Liver (tissue), 9 donors: Measurements from ENCODE around the gene KCNIP1. TPM values are rescaled to one million over a fixed set of nuclear protein-coding genes. Genes with fewer than 3 reads are reported as not detected.

Experiments used
- DNase-seq: peaks from one replicate; pipeline ENCODE4 v3.0.0-alpha.2; 2017; ENCODE audit warnings: low spot score
- H3K27ac ChIP-seq, 2 donors: one replicate each; pipeline ENCODE4 v1.7.0; 2013; ENCODE audit warnings: inconsistent platforms in 2 of 2, low read length in 2 of 2, control low read depth in 1 of 2, low read depth in 1 of 2, mild to moderate bottlenecking in 1 of 2
- H3K27me3 ChIP-seq, 4 donors: one replicate each; pipeline versions ENCODE4 v1.6.1 to v1.7.0; 2013; ENCODE audit warnings: low read length in 3 of 4, inconsistent platforms in 1 of 4, mild to moderate bottlenecking in 1 of 4, moderate library complexity in 1 of 4; ENCODE audit not compliant: control insufficient read depth in 4 of 4, insufficient read depth in 4 of 4
- H3K36me3 ChIP-seq, 4 donors: one replicate each; pipeline versions ENCODE4 v1.6.1 to v1.7.0; 2013; ENCODE audit warnings: low read length in 3 of 4, mild to moderate bottlenecking in 3 of 4, low read depth in 1 of 4, moderate library complexity in 1 of 4; ENCODE audit not compliant: control insufficient read depth in 4 of 4, insufficient read depth in 3 of 4
- H3K4me1 ChIP-seq, 4 donors: one replicate each; pipeline versions ENCODE4 v1.6.1 to v1.7.0; 2013; ENCODE audit warnings: low read length in 3 of 4, mild to moderate bottlenecking in 3 of 4, moderate library complexity in 1 of 4; ENCODE audit not compliant: control insufficient read depth in 4 of 4, insufficient read depth in 4 of 4
- H3K4me3 ChIP-seq, 3 donors: one replicate each; pipeline versions ENCODE4 v1.6.1 to v1.7.0; 2013; ENCODE audit warnings: low read length in 3 of 3, control low read depth in 1 of 3, low read depth in 1 of 3, mild to moderate bottlenecking in 1 of 3
- H3K9ac ChIP-seq, 2 donors: one replicate each; pipeline ENCODE4 v1.7.0; 2013; ENCODE audit warnings: low read length in 2 of 2, mild to moderate bottlenecking in 2 of 2, moderate library complexity in 2 of 2, control low read depth in 1 of 2, low read depth in 1 of 2
- H3K9me3 ChIP-seq, 4 donors: one replicate each; pipeline versions ENCODE4 v1.6.1 to v1.7.0; 2013; ENCODE audit warnings: low read length in 3 of 4; ENCODE audit not compliant: control insufficient read depth in 4 of 4
- CTCF ChIP-seq: fragments of 150-350 bp; IDR thresholded peaks from 2 replicates; pipeline ENCODE4 v1.5.1; 2017; ENCODE audit warnings: improper control_type of control experiment, low read depth, low read length; ENCODE audit not compliant: missing input control
- EGR1 ChIP-seq, 2 donors: IDR thresholded peaks; 2 replicates each; pipeline ENCODE4 v1.6.1; 2016 to 2018; ENCODE audit warnings: antibody characterized with exemption in 2 of 2, low read depth in 2 of 2
- FOXA1 ChIP-seq: IDR thresholded peaks from 2 replicates; pipeline ENCODE4 v1.6.1; 2016; ENCODE audit warnings: antibody characterized with exemption
- FOXA2 ChIP-seq: IDR thresholded peaks from 2 replicates; pipeline ENCODE4 v1.6.1; 2016; ENCODE audit warnings: antibody characterized with exemption
- GABPA ChIP-seq, 2 donors: IDR thresholded peaks in 1 of 2; conservative IDR thresholded peaks in 1 of 2; 2 replicates each; pipeline ENCODE4 v1.6.1; 2016; ENCODE audit warnings: antibody characterized with exemption in 2 of 2, mild to moderate bottlenecking in 1 of 2, moderate library complexity in 1 of 2
- HNF4A ChIP-seq, 2 donors: conservative IDR thresholded peaks; 2 replicates each; pipeline ENCODE4 v1.6.1; 2016; ENCODE audit warnings: antibody characterized with exemption in 2 of 2, mild to moderate bottlenecking in 2 of 2
- HNF4G ChIP-seq: IDR thresholded peaks from 2 replicates; pipeline ENCODE4 v1.6.1; 2016; ENCODE audit warnings: antibody characterized with exemption
- JUND ChIP-seq, 2 donors: IDR thresholded peaks; 2 replicates each; pipeline ENCODE4 v1.6.1; 2016; ENCODE audit warnings: antibody characterized with exemption in 2 of 2
- MAX ChIP-seq: IDR thresholded peaks from 2 replicates; pipeline ENCODE4 v1.6.1; 2016; ENCODE audit warnings: antibody characterized with exemption
- NR2F2 ChIP-seq: IDR thresholded peaks from 2 replicates; pipeline ENCODE4 v1.6.1; 2016; ENCODE audit warnings: antibody characterized with exemption
- RAD21 ChIP-seq, 2 donors: IDR thresholded peaks; 2 replicates each; pipeline ENCODE4 v1.6.1; 2016; ENCODE audit warnings: antibody characterized with exemption in 2 of 2, mild to moderate bottlenecking in 2 of 2
- RXRA ChIP-seq, 2 donors: IDR thresholded peaks; 2 replicates each; pipeline ENCODE4 v1.6.1; 2017 to 2018; ENCODE audit warnings: antibody characterized with exemption in 2 of 2, mild to moderate bottlenecking in 1 of 2
- SP1 ChIP-seq: IDR thresholded peaks from 2 replicates; pipeline ENCODE4 v1.6.1; 2018; ENCODE audit warnings: antibody characterized with exemption, mild to moderate bottlenecking
- TAF1 ChIP-seq: conservative IDR thresholded peaks from 2 replicates; pipeline ENCODE4 v1.6.1; 2016; ENCODE audit warnings: antibody characterized with exemption, mild to moderate bottlenecking
- YY1 ChIP-seq: IDR thresholded peaks from 2 replicates; pipeline ENCODE4 v1.6.1; 2016; ENCODE audit warnings: antibody characterized with exemption, mild to moderate bottlenecking
- ZBTB33 ChIP-seq: IDR thresholded peaks from 2 replicates; pipeline ENCODE4 v1.6.1; 2016; ENCODE audit warnings: antibody characterized with exemption
- WGBS: extraction: QIAGEN DNeasy Blood & Tissue Kit; methylation state at CpG from one replicate; pipeline ENCODE4 v1.1.7; 2013; 5-methylcytosine and 5-hydroxymethylcytosine counted together
- polyA plus RNA-seq, 2 donors: library from polyadenylated mRNA; stranded (reverse) in 1 of 2; unstranded in 1 of 2; fragments of 200-250 nt in 1 of 2; fragments of >200 nt in 1 of 2; fragmentation: Nextera tagmentation in 1 of 2; extraction: Ambion mirVana in 1 of 2; gene quantifications; one replicate each; pipeline versions ENCODE4 v1.2.1 to v1.2.3, GENCODE V29; 2013 to 2015
- total RNA-seq, 2 donors: library from RNA; depleted of rRNA; stranded (reverse); fragments of >200 nt; gene quantifications; one replicate each; pipeline ENCODE4 v1.2.3, GENCODE V29; 2014
- TF ChIP-seq, protein P1 (sequence below): IDR thresholded peaks from 2 replicates; pipeline ENCODE4 v1.6.1; 2016; ENCODE audit warnings: antibody characterized with exemption
- donor health status: healthy.
- donor health status: healthy.
- donor health status: healthy.
- donor health status: healthy.
- donor health status: healthy.

Gene KCNIP1
- total and polyA plus RNA-seq, 4 donors: 0.08 to 0.23 TPM; not detected in 2

GRCh38 chr5:170534177-170534576 lies 30.4 kb downstream of the KCNIP1 start:
- Histone ChIP-seq H3K36me3 (no peaks in the 10 kb centered on the region), H3K27ac (no peak overlapping the region), H3K9me3 (no peaks in the 10 kb centered on the region), H3K4me1 (no peaks in the 10 kb centered on the region), H3K27me3 (no peaks in the 10 kb centered on the region), H3K9ac (no peak overlapping the region), H3K4me3 (no peak overlapping the region)
- WGBS: 23% methylated on average over 2 of the region's 2 CpGs
- TF ChIP-seq GABPA (IDR thresholded peaks at IDR 0.05 in 1 of 2, conservative IDR thresholded peaks at IDR 0.05 in 1 of 2) (no peak), HNF4A (conservative IDR thresholded peaks at IDR 0.05) (no peak), HNF4G (no peak), ZBTB33 (no peak), YY1 (no peak), FOXA2 (no peak), RAD21 (IDR thresholded peaks at IDR 0.05) (no peak), TAF1 (no peak), CTCF (no peak), EGR1 (IDR thresholded peaks at IDR 0.05; ENCODE audit: low read depth in 2 of 2) (no peak), NR2F2 (no peak), FOXA1 (no peak), MAX (no peak), SP1 (no peak), JUND (IDR thresholded peaks at IDR 0.05) (no peak), RXRA (IDR thresholded peaks at IDR 0.05) (no peak)
- TF ChIP-seq, protein P1, sequence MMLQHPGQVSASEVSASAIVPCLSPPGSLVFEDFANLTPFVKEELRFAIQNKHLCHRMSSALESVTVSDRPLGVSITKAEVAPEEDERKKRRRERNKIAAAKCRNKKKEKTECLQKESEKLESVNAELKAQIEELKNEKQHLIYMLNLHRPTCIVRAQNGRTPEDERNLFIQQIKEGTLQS: no peak
- DNase-seq: no peak

- H3K9me3 ChIP-seq: no peaks in the 10 kb centered on the region
- H3K36me3 ChIP-seq: no peaks in the 10 kb centered on the region
- no peak overlapping the region for H3K27ac ChIP-seq
- H3K4me1 ChIP-seq: no peaks in the 10 kb centered on the region
- H3K27me3 ChIP-seq: no peaks in the 10 kb centered on the region
- no peak overlapping the region for H3K4me3 ChIP-seq
- no peak for TF ChIP-seq YY1
- TF ChIP-seq NR2F2: no peak
- no peak for TF ChIP-seq GABPA (IDR thresholded peaks at IDR 0.05 in 1 of 2, conservative IDR thresholded peaks at IDR 0.05 in 1 of 2)
- TF ChIP-seq RAD21 (IDR thresholded peaks at IDR 0.05): no peak
- TF ChIP-seq, protein P1: no peak
- no peak for TF ChIP-seq MAX
- TF ChIP-seq CTCF: no peak
- no peak for TF ChIP-seq HNF4A (conservative IDR thresholded peaks at IDR 0.05)
- H3K9ac ChIP-seq: no peak overlapping the region
- DNase-seq: no peak
- 76% methylated on average over 7 of the region's 7 CpGs for WGBS
Measured at GRCh38 chr5:170534941-170535340, 31.1 kb downstream of the KCNIP1 start.
